Measurements from ENCODE around the gene CDKN2A.

DNA sequence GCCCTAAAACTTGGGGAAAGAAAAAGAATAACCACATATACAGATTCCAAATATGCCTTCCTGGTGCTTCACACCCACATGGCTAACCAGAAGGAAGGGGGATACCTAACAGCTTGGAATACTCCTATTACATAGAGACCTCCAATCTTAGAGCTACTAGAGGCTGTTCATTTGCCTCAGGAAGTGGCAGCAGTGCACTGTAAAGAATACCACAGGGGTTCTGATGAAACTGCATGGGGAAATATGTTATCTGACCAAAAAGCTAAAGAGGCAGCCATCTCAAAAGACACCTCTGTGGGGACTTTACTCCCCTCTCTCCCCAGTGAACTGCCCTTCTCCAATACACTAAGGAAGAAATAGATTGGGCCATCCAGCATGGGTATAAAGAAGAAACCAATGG lies 66.4 kb downstream of the CDKN2A start:
- no peak for TF ChIP-seq POLR2A (IDR thresholded peaks at IDR 0.05)
- TF ChIP-seq, protein P1, sequence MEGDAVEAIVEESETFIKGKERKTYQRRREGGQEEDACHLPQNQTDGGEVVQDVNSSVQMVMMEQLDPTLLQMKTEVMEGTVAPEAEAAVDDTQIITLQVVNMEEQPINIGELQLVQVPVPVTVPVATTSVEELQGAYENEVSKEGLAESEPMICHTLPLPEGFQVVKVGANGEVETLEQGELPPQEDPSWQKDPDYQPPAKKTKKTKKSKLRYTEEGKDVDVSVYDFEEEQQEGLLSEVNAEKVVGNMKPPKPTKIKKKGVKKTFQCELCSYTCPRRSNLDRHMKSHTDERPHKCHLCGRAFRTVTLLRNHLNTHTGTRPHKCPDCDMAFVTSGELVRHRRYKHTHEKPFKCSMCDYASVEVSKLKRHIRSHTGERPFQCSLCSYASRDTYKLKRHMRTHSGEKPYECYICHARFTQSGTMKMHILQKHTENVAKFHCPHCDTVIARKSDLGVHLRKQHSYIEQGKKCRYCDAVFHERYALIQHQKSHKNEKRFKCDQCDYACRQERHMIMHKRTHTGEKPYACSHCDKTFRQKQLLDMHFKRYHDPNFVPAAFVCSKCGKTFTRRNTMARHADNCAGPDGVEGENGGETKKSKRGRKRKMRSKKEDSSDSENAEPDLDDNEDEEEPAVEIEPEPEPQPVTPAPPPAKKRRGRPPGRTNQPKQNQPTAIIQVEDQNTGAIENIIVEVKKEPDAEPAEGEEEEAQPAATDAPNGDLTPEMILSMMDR (IDR thresholded peaks at IDR 0.05) = no peak
- no peak for TF ChIP-seq POLR2AphosphoS5 (IDR thresholded peaks at IDR 0.05)

Measured in transverse colon (tissue), 4 donors.